GM18868 (cell line): ENCODE measurements around the gene CTR9.
"Not testable (repeated sequence)": the region's sequence is repeated elsewhere in the genome, so short reads cannot be mapped to it uniquely, and the experiment has no call there.

Experiments
- ATAC-seq: cut with Tn5 transposase; IDR thresholded peaks from one replicate; pipeline ENCODE4 v1.9.1; 2021; ENCODE audit warnings: mild to moderate bottlenecking, moderate library complexity; ENCODE audit not compliant: unreplicated experiment

CTR9 gene

GRCh38 chr11:10813945-10814344 is 62.9 kb downstream of the CTR9 start:
- no peak for ATAC-seq

- no peak for ATAC-seq
Measured at GRCh38 chr11:10818594-10818993, 67.5 kb downstream of the CTR9 start.

GRCh38 chr11:10822491-10822890 is 71.4 kb downstream of the CTR9 start:
- not testable (repeated sequence) for ATAC-seq

- ATAC-seq: no peak
Measured at GRCh38 chr11:10823152-10823579, 72.1 kb downstream of the CTR9 start.

- peak; percentile 92 for ATAC-seq
Measured at GRCh38 chr11:10824888-10825287, 73.8 kb downstream of the CTR9 start.

DNA sequence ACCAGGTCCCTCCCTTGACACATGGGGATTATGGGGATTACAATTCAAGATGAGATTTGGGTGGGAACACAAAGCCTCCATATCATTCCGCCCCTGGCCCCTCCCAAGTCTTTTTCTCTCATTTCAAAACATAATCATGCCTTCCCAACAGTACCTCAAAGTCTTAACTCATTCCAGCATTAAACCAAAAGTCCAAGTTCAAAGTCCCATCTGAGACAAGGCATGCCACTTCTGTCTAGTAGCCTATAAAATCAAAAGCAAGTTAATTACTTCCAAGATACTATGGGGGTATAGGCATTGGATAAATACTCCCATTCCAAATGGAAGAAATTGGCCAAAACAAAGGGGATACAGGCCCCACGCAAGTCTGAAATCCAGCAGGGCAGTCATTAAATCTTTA is 77.4 kb downstream of the CTR9 start:
- no peak for ATAC-seq

DNA sequence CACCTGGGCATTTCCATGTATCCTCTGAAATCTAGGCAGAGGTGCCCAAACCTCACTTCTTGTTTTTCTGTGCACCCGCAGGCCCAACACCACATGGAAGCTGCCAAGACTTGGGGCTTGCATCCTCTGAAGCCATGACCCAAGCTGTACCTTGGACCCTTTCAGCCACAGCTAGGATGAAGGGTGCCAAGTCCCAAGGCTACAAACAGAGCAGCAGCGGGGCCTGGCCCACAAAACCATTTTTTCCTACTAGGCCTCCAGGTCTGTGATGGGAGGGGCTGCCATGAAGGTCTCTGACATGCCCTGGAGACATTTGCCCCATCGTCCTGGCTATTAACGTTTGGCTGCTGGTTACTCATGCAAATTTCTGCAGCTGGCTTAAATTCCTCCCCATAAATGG is 78.1 kb downstream of the CTR9 start:
- no peak for ATAC-seq
